Measurements from ENCODE around the gene PPP4R4.
A peak's percentile ranks its signal among the peaks of the same experiment; 100 is the strongest.

PPP4R4 gene, protein sequence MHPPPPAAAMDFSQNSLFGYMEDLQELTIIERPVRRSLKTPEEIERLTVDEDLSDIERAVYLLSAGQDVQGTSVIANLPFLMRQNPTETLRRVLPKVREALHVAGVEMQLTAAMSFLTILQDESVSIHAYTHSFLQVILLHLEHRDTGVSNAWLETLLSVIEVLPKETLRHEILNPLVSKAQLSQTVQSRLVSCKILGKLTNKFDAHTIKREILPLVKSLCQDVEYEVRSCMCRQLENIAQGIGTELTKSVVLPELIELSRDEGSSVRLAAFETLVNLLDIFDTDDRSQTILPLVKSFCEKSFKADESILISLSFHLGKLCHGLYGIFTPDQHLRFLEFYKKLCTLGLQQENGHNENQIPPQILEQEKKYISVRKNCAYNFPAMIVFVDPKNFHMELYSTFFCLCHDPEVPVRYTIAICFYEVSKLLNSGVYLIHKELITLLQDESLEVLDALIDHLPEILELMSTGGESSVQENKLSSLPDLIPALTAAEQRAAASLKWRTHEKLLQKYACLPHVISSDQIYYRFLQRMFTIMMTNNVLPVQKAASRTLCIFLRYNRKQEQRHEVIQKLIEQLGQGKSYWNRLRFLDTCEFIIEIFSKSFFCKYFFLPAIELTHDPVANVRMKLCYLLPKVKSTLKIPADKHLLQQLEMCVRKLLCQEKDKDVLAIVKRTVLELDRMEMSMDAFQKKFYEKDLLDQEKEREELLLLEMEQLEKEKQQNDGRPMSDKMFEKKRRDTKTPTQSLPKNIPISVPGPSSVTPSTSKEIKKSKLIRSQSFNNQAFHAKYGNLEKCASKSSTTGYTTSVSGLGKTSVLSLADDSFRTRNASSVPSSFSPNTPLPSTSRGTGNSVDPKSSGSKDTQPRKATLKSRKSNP

GRCh38 chr14:94173885-94174603 lies at the start of gene PPP4R4:
TSS of gene PPP4R4 (plus strand) at chr14:94174322. CDS start at chr14:94174466, 144 bp downstream.
- DNase-seq, result peak; percentile 58

DNA sequence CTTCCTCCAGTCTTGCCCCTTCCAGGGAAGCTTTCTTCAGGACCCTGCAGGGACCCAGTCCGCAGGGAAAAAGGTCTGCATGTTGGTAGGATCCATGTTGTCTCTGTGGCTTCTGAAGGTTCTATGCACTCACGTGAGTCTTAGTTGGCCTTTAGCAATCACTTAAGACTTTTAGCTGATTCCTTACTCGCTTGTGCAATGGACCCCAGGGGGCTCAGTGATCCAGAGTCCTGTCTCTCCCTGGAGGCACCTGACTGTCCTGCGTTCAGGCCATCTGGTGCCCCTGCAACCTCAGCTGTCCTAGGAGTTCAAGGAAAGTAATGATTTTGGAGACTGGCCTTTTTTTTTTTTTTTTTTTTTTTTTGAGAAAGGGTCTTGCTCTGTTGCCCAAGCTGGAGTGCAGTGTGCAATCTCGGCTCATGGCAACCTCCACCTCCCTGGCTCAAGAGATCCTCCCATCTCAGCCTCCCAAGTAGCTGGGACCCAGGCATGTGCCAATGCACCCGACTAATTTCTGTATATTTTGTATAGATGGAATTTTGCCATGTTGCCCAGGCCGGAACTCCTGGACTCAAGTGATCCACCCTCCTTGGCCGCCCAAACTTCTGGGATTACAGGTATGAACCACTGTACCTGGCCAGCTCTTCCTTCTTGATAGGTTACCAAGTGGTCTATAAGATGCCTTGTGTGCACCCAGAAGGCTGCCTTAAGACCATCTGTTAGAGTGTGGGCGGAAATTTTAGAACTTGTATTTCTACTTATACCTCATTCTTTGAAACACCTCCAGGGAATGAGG lies 49.3 kb upstream of the PPP4R4 start:
- no peak for DNase-seq

DNA sequence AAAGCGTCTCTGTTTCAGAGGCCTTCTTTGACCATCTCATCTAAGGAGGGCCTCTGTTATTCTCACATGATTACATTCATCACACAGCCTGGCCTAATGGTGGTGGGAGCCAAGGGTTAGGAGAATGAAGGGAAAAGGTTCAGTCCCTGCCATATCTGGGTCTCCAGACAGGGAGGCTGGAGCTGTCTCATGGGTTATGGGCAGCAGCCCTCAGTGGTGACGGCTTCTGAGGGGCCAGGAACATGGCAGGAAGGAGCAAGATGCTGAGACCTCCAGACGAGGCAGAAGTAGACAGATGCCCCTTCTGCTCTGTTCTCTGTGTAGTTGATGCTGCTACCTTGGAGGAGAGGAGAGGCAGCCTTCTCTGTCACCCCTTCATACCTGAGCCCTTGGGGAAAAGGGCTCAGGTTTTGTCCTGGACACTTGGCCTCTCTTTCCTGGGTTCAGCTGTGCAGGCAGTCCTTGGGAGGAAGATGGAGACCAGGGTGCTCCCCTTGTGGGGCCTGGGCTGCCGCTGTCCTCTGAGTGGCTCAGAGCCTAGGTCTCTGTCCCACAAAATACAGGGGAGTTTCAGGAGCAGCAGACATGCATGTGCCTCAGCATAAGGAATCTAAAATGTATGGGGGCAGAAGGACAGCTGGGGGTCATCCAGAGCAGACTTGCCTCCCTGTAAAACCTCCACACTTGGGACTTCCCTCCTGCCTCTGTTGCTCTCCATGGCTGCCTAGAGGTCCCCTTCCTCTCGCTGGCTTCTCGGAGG lies 48.3 kb upstream of the PPP4R4 start:
- no peak for DNase-seq

GRCh38 chr14:94126419-94126677 lies 47.8 kb upstream of the PPP4R4 start:
- DNase-seq, result no peak

- no peak for DNase-seq
Observed at GRCh38 chr14:94126800-94127199, 47.3 kb upstream of the PPP4R4 start.

GRCh38 chr14:94127330-94127729 lies 46.8 kb upstream of the PPP4R4 start:
- no peak for DNase-seq

DNA sequence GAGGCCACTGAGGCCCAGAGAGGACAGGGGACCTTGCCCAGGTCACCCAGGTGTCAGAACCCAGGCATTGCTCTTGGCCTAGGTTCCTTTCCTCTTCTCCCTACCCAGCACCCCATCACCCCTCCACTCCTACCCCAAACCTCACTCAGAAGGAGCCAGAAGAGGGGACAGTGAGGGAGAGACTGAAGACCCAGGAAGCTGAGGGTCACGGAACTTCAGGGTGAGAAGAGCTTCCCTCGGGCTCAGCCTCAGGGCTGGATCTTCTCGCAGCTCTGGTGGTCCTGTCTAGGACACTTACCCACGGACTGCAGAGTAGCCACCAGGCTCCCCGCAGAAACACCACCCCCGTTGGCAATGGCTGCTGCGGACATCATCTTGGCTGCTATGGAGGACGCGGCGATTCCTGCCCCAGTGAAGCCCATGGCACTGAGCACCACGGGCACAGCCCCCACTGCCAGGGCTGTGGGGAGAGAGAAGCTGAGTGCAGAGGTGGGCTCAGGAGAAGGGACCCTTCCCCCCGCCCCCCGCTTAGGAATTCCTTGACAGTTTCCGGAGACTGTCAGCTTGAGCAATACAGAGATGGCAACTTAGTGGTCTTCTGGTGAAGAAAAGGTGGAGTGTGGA lies 45.8 kb upstream of the PPP4R4 start:
- no peak for DNase-seq

- peak; percentile 2 for DNase-seq
Observed at GRCh38 chr14:94129111-94129757, 44.9 kb upstream of the PPP4R4 start, which contains the start of gene IFI27L2. TSS of gene IFI27L2 (minus strand) at chr14:94129604. CDS start at chr14:94129564, 40 bp downstream.

DNA sequence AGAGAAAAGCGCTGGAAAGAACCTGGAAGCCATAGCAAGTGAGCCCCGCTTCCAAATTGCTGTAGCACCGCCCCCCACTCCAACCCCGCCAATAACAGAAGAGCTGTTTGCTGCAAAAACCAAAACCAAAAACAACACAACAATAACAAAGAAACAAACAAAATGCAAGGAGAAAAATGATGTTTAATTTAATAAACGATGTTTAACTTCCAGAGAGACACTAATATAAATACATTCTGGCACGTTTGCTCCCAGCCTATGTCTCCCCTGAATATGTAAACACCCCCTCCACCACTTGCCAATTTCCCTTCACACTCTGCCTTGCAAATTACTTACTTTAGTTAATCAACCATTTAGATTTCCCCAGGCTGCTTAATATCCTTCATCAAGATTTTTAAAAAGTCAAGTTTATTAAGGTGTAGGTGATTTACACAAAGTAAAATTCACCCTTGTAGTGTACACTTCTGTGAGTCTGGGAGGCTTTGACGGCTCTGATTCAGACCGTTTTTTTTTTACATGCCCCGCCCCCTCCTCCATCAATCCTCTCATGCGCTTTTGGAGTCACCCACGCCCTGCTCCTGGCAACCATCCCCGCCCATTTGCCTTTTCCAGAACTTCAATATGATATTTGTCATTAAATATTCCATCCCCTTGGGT lies 44.2 kb upstream of the PPP4R4 start:
- DNase-seq, result no peak

GRCh38 chr14:94132285-94132887 lies 41.7 kb upstream of the PPP4R4 start:
- no peak for DNase-seq

GRCh38 chr14:94135476-94135875 lies 38.6 kb upstream of the PPP4R4 start:
- no peak for DNase-seq

DNA sequence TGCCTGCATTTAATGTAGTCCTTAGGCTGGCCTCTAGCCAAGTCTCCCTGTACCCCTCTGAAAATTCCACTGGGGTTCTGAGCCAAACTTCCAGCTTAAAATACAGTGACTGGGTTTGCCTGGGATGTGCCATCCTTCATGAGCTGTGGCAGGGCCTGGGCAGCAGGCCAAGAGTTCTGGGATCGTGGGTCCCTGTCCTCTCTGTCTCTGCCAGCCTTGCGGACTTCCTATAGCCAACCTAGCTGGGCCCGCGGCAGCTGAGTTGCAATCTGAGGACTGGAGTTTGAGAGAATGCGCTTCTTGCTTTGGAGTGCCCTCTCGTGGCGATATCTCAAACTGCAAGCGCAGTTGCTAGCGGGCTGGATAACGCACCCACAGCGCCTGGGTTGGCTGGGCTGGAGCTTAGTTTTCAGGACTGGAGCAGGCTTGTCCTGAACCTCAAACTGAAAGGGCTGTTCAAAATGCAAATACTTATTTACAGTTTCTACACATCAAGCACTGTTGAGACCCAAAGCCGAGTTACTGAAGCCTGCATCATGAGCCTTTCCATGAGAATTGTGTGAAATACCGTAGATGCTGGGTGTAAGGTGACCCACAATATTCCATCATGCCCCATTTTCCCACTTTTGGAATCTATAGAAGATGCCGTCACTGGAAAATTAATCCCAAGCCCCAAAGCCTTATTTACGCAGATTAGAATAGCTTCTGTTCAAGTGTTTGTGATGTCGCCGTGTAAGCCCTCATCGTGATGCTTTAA lies 37.4 kb upstream of the PPP4R4 start:
- DNase-seq, result peak; percentile 23

DNA sequence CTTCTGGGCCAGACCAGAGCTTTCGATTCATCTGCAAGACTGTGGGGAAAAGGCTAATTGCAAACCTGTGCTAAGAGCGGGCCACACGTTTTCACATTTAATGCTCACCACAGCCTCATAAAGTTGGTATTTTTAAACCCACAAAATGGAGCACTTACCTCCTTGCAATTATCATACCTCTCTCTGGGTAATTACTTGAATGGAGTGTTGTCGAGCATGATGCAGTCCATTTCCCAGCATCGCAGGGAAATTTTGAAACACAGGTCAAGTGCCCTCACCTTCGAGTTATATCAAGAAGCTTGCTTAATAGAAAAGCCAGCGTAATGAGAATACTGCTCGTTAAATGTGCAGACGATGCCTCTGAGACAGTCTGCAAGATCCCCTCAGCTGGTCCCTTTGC lies 35.9 kb upstream of the PPP4R4 start:
- no peak for DNase-seq

DNA sequence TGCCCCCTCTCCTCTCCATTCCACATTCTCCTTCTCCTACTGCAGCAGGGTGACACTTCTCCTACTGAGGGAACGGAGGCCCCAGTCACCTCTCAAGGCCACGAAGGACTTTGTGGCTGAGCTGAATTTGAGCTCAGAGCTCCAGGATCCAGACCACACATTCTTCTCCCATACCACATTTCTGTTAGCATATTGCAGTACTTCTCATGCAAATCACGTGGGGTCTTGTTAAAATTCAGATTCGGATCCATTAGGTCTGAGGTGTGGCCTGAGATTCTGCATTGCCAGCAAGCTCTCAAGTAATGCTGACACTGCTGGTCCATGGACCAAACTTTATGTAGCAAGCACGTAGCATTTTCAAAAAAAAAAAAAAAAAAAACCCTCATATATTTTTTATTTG lies 35.1 kb upstream of the PPP4R4 start:
- DNase-seq, result no peak

DNA sequence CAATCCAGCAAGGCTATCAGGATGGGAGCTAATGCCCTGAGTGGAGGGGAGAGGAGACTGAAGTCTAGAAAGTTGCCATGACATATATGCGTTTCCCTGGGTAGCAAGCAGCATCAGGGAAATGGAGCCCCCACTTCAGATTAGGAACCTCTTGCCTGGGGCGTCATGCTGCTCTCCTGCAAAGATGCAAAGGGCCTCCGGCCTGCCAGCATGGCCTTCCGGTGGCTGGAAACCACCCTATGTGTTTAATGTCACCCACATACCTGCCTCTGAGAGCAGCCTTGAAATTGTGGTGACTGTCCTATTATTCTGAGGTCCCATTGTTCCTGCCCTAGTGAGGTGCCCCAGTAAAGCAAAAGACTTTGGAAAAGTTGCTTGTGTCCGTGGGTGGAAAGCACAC lies 34.7 kb upstream of the PPP4R4 start:
- DNase-seq, result no peak

GRCh38 chr14:94142247-94142646 lies 31.9 kb upstream of the PPP4R4 start:
- DNase-seq, result no peak

- DNase-seq, result no peak
Observed at GRCh38 chr14:94142836-94143235, 31.3 kb upstream of the PPP4R4 start.

DNA sequence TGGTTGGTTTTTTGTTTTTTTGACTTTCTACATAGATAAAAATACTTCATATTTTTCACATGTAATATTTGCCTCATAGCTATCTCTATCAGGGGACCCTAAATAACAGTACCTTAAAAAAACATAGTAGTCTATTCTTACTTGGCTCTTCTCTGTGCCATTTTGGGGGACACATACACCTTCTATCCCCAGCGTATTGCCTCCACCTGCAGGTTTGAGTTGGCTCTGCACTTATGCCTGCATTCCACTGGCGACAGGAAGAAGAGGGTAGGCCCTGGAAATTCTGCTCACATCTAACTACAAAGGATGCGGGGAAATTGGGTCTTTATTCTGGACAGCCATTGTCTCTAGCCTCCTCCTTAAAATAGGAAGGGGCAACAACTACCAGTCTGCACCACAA lies 30.9 kb upstream of the PPP4R4 start:
- DNase-seq, result no peak

- no peak for DNase-seq
Observed at GRCh38 chr14:94143711-94144110, 30.4 kb upstream of the PPP4R4 start.
